ENCODE results near the gene KHDC4.
A peak's percentile ranks its signal among the peaks of the same experiment; 100 is the strongest.

KHDC4 gene

DNA sequence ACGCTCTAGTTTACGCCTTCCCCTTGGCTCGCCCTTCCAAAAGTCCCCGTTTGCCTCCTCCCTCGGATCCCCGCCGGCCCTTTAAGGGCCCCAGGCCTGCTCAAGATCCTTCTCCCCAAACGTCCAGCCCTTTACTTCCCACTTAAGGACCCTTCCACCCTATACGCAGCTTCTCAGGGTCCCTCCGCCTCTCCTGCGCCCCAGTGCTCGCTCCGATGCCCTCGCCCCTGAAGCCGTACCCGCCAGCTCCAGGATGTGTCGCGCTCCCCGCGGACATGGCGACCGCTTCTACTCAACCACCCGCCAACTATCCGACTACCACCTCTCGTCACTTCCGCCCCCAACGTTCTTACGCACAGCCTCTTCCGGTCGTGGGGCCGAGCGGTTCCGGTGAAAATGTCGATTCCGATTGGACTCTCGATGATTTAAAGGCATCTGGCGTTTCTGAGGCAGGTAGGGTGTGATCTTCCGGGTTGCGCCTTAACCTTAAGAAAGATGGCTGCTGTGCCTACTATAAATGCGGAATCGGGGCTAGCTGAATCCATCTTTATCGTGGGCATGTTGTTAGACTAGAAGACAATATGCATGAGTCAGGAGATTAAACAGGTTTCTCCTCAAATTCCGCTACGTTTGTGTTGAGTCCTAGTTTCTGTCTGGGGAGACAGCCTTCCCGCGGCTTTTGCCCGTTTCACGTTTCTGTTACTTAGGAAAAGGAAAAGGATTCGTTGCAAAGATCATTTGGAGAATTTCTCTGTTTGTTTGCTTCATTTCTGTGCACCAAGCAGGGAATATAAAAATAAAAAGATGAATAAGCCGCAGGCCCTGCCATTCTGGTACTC, at the start of gene KHDC4:
TSS of gene KHDC4 (minus strand) at position 317 of the 839 bp plus-strand sequence. CDS start at position 277, 40 bp downstream.
- DNase-seq, result peak; percentile 98

- peak; percentile 20 for DNase-seq
Observed at GRCh38 chr1:155983191-155984024, 49.2 kb upstream of the KHDC4 start.

GRCh38 chr1:155982106-155982505, 47.9 kb upstream of the KHDC4 start:
- DNase-seq, result no peak

GRCh38 chr1:155981266-155982088, 47.3 kb upstream of the KHDC4 start:
- no peak for DNase-seq

- DNase-seq, result no peak
Observed at GRCh38 chr1:155979597-155980343, 45.6 kb upstream of the KHDC4 start.

DNA sequence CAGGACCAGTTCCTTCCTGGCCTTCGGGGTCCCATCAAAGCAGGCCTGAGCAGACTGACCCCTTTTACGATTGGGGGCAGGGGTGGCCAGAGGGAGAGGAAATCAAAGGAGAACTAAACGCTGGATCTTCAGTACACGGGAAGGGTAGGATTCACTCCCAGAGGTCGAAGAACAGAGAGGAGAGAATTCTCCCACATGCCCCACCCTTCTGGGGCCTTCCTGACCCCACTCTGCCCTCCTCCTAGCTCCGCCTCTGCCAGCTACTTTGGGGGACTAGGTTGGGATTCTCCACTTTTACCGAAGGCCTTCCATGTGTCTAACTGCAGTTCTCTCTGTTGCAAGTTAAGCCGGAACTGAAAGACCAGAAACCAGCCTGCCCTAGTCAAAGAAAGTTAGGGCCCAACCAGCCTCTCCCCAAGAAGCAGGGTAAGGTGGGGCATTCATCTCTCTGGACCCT, 44.8 kb upstream of the KHDC4 start:
- no peak for DNase-seq

DNA sequence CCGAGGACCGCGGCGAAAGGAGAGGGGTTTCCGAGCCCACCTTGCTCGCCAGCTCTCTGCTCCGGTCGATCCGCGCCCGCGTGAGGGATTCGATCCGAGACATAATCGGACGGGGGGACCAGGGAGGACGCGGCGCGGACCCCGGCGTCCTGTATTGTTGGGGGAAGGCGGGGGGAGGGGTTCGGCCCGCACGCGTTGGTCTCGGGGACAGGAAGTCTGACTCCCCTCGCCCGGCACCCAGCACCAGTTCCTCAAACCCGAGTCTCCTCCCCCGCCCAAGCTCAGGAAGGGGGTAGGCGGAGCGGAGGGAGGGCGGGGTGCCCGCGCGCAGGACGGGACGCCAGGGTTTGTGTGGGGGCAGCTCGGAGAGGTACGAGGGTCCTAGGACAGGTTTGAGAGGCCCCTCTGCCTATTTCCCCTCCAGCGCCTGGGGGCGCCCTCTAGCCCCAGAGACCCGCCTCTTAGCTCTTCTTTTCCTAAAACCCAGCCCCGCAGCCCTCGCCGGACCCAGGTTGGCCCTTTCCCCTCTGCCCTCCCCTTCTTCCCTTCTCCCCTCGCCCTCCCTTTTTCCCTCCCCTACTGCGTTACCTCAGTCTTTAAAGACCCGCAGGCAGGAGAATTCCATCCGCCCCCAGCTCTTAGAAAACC, 44.2 kb upstream of the KHDC4 start, which contains the start of gene ARHGEF2:
TSS of gene ARHGEF2 (minus strand) at position 223 of the 648 bp plus-strand sequence. CDS start at position 103, 120 bp downstream.
- DNase-seq, result peak; percentile 46

- DNase-seq, result no peak
Observed at GRCh38 chr1:155977690-155978324, 43.6 kb upstream of the KHDC4 start.

GRCh38 chr1:155976913-155977689, 42.9 kb upstream of the KHDC4 start:
- DNase-seq, result no peak

DNA sequence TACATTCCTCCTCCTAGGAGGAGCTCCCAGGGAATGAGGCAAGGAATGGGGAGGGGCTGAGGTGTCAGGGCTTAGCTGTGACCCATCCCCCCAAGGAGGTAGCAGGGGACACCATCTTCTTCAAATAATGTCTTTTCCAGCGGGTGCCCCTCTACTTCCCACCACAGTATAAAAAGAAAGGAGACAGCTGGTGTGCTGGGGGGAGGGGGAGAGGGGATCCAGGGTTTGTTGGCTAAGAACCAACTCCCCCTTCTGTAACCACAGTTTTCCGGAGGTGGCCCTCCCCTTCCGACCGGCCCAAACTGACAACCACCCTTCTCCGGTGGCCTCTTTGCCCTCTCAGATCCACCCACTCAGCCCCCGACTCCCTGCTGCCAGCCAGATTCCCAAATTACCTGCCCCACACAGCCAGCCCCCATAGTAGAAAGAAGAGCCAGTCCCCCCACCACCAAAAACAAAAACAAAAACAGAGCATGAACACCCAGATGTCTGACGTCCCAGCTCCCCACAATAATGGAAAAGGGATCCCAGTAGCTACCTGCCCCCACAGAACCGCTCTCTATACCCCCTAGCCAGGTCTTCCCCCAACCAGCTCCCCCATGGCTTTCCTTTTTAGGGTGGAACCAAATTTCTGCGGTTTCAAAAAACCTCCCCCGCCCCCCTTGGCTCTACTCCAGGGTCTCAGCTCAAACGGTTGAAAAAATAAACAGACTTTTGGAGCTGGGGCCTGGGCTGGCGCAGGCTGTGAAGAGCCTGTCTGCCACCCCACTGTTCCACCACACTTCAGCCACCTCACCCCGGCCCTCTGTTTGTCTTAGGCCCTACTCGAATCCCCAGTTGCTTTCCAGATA, 42.1 kb upstream of the KHDC4 start:
- DNase-seq, result no peak

DNA sequence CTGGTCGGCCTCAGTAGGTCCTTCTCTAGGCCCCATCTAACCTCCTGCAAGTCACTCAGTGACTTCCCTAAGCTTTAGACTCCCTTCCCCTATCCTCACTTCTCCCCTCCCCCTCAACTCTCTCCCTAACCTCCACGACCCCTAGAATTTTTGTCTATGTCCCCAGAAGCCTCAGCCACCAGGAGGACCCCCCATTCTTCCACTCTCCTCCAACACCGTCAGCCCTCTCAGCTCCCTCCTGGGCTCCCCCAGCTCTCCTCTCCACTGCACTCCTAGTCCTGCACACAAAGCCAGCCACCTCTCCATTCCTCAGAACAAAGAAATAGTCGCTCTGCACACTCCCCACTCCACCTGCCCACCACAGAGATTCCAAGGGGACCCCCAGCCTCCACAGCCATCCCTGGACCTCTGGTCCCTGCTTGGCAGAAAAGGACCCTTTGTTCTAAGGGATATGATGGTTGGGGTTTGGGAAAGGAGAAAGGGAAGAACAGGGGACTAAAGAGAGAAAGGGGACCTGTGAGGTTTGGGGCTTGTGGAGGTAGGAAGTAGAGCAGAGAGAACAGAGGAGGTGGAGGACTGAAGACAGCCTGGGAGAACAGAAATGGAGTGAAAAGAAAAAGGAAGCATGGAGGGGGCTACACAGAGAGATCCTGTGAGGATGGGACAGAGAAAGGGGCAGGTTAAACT, 41.3 kb upstream of the KHDC4 start:
- DNase-seq, result no peak

DNA sequence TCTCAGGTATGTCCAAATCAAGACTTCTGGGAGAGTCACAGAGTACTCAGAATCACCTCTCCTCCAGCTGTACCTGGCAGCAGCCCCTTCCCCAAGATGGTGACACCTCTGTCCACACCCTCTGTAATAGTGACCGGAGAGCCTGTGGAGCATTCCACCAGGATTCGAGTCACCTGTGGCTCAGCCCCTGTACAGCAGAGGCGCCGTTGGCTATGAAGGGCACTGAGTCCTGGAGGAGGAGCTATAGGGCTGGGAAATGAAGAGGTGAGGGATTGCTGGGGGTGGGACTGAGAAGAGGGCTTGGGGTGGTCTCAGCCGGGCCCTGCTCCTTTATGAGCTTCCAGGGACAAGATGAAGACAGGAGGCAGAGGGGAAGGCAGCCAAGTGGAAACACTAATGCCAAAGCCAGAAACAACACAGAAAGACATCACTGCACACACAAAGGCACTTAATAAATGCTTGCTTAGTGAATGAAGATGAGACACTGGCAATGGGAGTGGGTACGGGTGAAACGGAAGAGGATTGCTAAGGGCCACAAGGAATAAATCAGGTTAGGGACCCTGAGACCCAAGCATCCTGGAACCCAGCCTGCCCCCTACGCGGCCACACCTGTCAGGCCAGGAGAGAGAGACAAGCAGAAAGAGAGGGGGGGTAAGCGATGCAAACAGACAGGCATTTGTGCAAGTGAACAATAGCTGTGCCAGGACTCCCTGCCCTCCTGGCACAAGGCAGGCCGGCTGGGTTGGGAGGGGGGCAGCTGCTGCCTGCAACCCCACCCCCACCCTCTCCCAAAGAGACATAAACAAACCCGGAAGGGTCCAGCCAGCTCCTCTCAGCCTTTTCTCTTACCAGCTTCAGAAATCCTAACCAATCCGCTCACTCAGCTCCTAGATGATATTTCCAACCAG, 40.2 kb upstream of the KHDC4 start:
- no peak for DNase-seq

DNA sequence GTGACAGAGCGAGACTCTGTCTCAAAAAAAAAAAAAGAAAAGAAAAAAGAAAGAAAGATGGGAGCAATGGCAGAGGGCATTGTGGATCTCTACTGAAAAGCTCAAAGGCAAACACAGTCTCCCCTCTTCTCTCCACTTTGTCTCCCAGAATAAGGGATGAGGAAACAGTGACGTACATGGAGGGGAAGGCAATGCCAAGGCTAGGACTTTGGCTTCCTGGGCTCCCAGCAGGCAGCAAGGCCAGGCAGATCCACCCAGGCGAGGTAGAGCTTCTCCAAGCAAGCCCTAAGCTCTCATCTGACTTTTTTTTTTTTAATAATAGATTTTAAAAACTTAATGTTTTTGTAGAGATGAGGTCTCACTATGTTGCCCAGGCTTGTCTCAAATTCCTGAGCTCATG, 39.5 kb upstream of the KHDC4 start:
- DNase-seq, result no peak

DNA sequence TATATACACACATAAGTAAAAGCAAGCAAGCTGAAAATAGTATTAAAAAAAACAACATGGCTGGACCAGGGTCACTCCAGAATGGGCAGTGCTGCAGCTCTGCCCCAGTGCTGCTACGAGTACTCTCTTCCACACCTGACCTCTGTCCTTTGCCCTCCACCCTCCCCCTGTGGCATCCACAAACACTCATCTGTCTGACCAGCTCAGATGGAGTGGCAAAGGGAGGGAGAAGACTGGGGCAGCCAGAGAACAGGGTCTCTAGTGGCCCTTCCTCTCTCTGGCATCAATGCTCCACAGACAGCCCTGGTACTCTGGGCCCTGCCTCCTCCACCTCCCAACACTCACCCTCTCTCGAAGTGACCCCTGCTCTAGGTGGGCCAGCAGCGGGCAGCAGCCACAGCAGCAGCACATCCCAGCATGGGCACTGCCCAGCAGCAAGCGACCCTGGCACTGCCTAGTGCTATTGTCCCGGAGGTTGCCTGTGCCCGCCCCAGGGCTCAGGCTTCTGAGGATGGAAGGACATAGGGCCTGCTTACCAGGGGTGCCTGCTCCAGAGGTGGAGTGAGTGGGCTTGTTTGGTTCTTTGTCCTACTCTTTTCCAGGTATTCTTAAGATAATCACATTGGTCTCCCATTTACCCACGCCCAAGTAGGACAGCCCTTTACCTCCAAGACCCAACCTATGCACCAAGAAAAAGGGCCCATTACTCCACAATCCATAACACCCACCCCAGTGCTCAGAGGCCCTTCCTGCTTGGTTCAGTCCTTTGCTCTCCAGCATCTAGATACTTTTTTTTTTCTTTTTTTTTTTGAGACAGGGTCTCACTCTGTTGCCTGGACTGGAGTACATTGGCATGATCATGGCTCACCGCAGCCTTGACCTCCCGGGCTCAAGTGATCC, 37.9 kb upstream of the KHDC4 start:
- DNase-seq, result no peak

DNA sequence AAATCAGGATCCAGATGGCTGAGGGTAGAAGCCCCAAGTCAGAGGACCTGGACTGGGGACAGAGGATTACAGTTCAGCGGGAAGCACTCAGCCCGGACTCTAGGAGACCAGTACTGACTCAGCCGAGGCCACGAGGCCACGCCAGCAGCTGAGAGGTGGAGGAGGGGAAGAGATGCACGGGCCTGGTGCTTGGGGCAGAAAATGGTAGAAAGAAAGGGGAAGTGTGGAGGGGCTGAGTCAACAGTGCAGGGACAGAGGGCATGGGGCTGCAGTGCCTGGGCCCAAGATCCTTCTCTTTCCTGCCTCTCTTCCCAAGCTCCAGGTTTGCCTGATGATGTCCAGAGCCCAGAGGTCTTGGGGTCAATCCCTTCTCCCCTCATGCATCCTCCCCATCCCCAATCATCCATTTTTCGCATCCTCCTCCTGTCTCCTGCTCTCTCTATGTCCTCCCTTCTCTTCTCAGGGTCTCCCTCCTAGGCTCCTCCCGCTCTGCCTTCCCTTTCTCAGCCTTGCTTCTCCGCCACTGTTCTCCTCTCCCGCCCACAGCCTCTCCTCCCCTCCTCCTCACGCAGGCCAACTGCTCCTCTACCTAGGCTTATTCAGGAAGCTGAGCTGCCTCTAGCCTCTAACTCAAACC, 36.4 kb upstream of the KHDC4 start:
- no peak for DNase-seq

DNA sequence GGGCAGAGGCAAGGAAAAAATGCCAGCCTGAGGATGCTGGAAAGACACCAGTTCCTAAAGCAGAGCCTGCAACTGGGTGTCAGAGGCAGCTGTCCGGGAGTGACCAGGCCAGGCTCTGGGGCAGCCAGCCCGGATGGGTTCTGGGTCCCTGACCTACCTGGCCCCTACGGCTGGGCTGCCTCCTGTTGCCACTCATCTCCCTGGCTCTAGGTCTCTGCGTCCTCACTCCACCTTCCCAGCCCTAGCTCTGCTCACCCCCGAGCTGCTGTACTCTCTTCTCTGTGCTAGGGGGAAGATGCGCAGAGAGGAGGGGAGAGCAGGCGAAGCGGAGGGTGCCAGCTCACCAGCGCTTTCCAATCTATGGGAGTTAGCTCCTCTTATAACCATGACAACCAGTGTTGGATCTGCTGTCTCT, 35.2 kb upstream of the KHDC4 start:
- DNase-seq, result no peak
